ENCODE measurements around the gene SMAD1.

The SMAD1 gene

GRCh38 chr4:145589916-145590702, 108.5 kb downstream of the SMAD1 start:
- H3K4me3 ChIP-seq (ENCODE audit: low read depth, low read length): no peak overlapping the region
- no peak for TF ChIP-seq POLR2A (IDR thresholded peaks at IDR 0.05; ENCODE audit: extremely low read depth, insufficient read length)
- TF ChIP-seq, protein P1, sequence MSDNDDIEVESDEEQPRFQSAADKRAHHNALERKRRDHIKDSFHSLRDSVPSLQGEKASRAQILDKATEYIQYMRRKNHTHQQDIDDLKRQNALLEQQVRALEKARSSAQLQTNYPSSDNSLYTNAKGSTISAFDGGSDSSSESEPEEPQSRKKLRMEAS (IDR thresholded peaks at IDR 0.05; ENCODE audit: low read depth, low read length): no peak
- no peak for TF ChIP-seq MYC (IDR thresholded peaks at IDR 0.05; ENCODE audit: low read depth, low read length)
- TF ChIP-seq, protein P2, sequence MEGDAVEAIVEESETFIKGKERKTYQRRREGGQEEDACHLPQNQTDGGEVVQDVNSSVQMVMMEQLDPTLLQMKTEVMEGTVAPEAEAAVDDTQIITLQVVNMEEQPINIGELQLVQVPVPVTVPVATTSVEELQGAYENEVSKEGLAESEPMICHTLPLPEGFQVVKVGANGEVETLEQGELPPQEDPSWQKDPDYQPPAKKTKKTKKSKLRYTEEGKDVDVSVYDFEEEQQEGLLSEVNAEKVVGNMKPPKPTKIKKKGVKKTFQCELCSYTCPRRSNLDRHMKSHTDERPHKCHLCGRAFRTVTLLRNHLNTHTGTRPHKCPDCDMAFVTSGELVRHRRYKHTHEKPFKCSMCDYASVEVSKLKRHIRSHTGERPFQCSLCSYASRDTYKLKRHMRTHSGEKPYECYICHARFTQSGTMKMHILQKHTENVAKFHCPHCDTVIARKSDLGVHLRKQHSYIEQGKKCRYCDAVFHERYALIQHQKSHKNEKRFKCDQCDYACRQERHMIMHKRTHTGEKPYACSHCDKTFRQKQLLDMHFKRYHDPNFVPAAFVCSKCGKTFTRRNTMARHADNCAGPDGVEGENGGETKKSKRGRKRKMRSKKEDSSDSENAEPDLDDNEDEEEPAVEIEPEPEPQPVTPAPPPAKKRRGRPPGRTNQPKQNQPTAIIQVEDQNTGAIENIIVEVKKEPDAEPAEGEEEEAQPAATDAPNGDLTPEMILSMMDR (IDR thresholded peaks at IDR 0.05; ENCODE audit: low read depth, low read length): no peak
- no peak for DNase-seq (ENCODE audit: low read depth)

GRCh38 chr4:145602129-145602760, 120.6 kb downstream of the SMAD1 start:
- no peak for DNase-seq (ENCODE audit: low read depth)
- H3K4me3 ChIP-seq (ENCODE audit: low read depth, low read length): no peak overlapping the region
- TF ChIP-seq, protein P2 (IDR thresholded peaks at IDR 0.05; ENCODE audit: low read depth, low read length): no peak
- no peak for TF ChIP-seq POLR2A (IDR thresholded peaks at IDR 0.05; ENCODE audit: extremely low read depth, insufficient read length)
- TF ChIP-seq MYC (IDR thresholded peaks at IDR 0.05; ENCODE audit: low read depth, low read length): no peak
- TF ChIP-seq, protein P1 (IDR thresholded peaks at IDR 0.05; ENCODE audit: low read depth, low read length): no peak

DNA sequence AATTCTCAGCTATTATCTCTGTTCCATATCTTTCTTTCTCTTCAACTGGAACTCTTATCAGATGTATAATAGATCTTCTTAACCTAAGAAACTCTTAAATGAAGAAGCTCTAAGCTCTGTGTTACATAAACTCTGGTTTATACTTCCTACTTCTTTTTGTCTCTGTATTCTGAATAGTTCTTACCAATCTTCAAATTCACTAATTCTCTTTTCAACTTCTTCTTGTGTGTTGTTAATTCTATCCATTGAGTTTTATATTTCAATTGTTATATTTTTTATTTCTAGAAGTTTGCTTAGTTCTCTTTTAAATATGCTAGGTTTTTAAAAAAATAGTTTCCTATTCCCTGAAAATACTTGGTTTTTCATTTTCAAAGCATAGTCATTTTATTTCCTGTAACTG, 124.3 kb downstream of the SMAD1 start:
- TF ChIP-seq MYC (IDR thresholded peaks at IDR 0.05; ENCODE audit: low read depth, low read length) (no peak), POLR2A (IDR thresholded peaks at IDR 0.05; ENCODE audit: extremely low read depth, insufficient read length) (no peak)
- TF ChIP-seq, protein P2 (IDR thresholded peaks at IDR 0.05; ENCODE audit: low read depth, low read length): no peak
- TF ChIP-seq, protein P1 (IDR thresholded peaks at IDR 0.05; ENCODE audit: low read depth, low read length): no peak
- H3K4me3 ChIP-seq (ENCODE audit: low read depth, low read length): no peak overlapping the region
- DNase-seq (ENCODE audit: low read depth): no peak
